PFSK-1 (cell line): ENCODE measurements around the gene NPW.

Experiments used
- FOXP2 ChIP-seq: optimal IDR thresholded peaks from 2 replicates; pipeline ENCODE3; 2011; ENCODE audit warnings: borderline replicate concordance, control low read depth, inconsistent platforms; ENCODE audit not compliant: insufficient read depth; ENCODE audit errors: extremely low read length, extremely low read depth
- POLR2AphosphoS5 ChIP-seq: IDR thresholded peaks from 2 replicates; pipeline ENCODE4 v1.6.1; 2012; ENCODE audit warnings: low read depth, mild to moderate bottlenecking, control low read depth, low read length, moderate library complexity
- REST ChIP-seq, 2 experiments: IDR thresholded peaks; 2 replicates each; pipeline versions ENCODE4 v1.6.1 to v1.8.0; 2011 to 2012; ENCODE audit warnings: low read depth in 2 of 2, low read length in 2 of 2, control low read depth in 1 of 2, inconsistent platforms in 1 of 2, mild to moderate bottlenecking in 1 of 2, moderate library complexity in 1 of 2; ENCODE audit not compliant: insufficient read depth in 1 of 2
- SIN3A ChIP-seq: IDR thresholded peaks from 2 replicates; pipeline ENCODE4 v1.6.1; 2012; ENCODE audit warnings: mild to moderate bottlenecking, low read length, moderate library complexity, borderline replicate concordance; ENCODE audit not compliant: insufficient read depth
- TAF1 ChIP-seq: IDR thresholded peaks from 2 replicates; pipeline ENCODE4 v1.6.1; 2012; ENCODE audit warnings: low read length, control low read depth, borderline replicate concordance; ENCODE audit not compliant: insufficient read depth

Gene NPW

GRCh38 chr16:2029350-2029749 lies 9.8 kb downstream of the NPW start:
- TF ChIP-seq REST (IDR thresholded peaks at IDR 0.05; ENCODE audit: insufficient read depth in 1 of 2, low read depth in 2 of 2, low read length in 2 of 2) (no peak), POLR2AphosphoS5 (no peak), SIN3A (no peak)

GRCh38 chr16:2030036-2030435 lies 10.5 kb downstream of the NPW start:
- TF ChIP-seq FOXP2, result no peak
- no peak for TF ChIP-seq POLR2AphosphoS5
- no peak for TF ChIP-seq TAF1
- TF ChIP-seq SIN3A, result no peak
- TF ChIP-seq REST (IDR thresholded peaks at IDR 0.05; ENCODE audit: insufficient read depth in 1 of 2, low read depth in 2 of 2, low read length in 2 of 2), result no peak

GRCh38 chr16:2031081-2031577 lies 11.5 kb downstream of the NPW start:
- TF ChIP-seq TAF1 (no peak), POLR2AphosphoS5 (no peak), SIN3A (no peak), FOXP2 (no peak), REST (IDR thresholded peaks at IDR 0.05; ENCODE audit: insufficient read depth in 1 of 2, low read depth in 2 of 2, low read length in 2 of 2) (no peak)

- no peak for TF ChIP-seq FOXP2
- no peak for TF ChIP-seq TAF1
- no peak for TF ChIP-seq SIN3A
- no peak for TF ChIP-seq REST (IDR thresholded peaks at IDR 0.05; ENCODE audit: insufficient read depth in 1 of 2, low read depth in 2 of 2, low read length in 2 of 2)
- TF ChIP-seq POLR2AphosphoS5, result no peak
These were observed 12.9 kb downstream of the NPW start for GRCh38 chr16:2032285-2033056.
